Stimulated activated CD4-positive, alpha-beta T cell treated with anti-CD3 and anti-CD28 coated beads, Interleukin-12 subunit alpha, Interleukin-12 subunit beta, amount 100 ng/mL, for 48 hours (primary cell): Measurements from ENCODE around the gene TFAM.
A peak's percentile ranks its signal among the peaks of the same experiment; 100 is the strongest.

ENCODE experiments used
- DNase-seq, 3 donors: peaks; one replicate each; pipeline ENCODE4 v3.0.0-alpha.2; 2020; ENCODE audit warnings: low read depth in 2 of 3, low spot score in 1 of 3

Gene TFAM

DNA sequence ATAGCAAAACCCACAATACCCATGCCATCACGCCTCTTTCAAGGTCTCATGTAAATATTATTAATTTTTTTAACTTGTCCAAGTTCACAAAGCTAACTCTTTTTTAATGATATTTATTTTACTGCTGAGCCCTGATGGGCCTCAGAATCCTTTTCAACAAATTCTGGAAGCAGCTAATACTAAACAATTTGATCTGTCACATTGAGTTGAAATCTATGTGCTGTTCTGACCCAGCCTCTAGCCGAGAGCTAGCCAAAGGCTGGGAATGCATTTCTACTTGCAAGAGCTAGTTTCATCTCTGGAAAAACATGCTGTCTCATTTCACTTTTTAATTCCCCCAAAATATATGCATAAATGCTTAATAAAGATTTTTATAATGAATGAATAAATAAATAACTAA lies 47.9 kb downstream of the TFAM start:
- DNase-seq = no peak

- no peak for DNase-seq
Observed at GRCh38 chr10:58433571-58433970, 48.4 kb downstream of the TFAM start.

- DNase-seq = peak in 2 of 3 donors; percentile 1 to 14
Observed at GRCh38 chr10:58435297-58435985, 50.2 kb downstream of the TFAM start.

DNA sequence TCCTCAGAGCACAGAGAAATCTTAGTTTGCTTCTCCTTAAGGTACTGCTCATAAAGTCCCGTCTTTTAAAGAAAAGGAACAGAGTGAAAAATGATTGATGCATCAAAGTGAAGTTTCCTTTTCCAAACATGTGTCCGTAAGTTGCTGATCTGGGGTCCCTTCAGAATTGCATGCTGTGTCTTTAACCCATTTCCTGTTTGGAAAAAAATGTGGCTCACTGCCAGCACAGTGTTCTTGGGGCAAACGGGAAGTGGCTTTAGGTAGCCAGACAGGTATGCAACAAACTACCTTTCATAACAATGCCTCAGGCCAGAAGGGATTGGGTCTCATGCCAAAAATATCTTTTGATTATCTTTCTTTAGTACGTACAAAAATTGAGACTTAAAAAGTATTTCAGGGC lies 50.9 kb downstream of the TFAM start:
- DNase-seq = no peak

DNA sequence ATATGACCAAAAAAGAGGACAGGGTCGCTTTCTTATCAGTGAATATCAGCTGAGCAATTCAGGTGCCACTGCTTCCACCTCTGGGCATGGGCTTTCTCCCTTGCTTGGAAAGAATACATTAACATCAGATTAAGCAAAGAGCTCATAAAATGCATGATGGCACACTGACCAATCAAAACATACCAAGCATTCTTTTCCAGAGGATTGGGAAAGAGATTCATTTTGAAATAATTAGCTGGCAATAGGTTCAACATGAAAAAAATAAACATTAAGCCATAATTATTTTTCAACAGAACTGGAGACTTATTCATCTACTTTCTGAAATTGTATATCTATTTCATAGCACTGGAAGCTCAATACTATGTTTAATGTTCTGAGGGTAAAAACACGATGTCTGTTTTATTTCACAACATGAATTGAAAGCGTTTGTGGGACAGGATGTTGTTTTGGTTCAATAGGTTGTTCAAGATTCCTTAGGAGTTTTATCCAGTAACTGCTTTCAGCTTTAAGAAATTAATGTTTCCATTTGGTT lies 53.2 kb downstream of the TFAM start:
- no peak for DNase-seq

DNA sequence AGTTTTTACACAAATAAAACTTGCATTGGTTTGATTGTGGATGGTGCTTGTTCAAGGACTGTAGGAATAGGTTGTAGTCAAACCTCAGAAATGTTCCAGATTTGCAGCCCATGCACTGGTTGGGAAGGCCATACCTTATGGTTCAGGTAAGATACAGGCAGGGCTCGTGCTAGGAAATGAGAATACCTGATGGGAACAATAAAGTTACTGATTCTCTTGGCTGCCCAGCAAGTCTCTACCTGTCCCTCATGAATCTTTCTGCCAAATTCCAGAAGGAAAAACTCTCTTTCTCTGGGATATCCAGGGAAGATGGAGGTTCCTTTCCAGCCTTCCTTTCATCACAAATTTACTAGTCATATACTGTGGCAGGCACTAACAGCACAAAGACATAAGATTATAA lies 53.8 kb downstream of the TFAM start:
- DNase-seq = no peak

DNA sequence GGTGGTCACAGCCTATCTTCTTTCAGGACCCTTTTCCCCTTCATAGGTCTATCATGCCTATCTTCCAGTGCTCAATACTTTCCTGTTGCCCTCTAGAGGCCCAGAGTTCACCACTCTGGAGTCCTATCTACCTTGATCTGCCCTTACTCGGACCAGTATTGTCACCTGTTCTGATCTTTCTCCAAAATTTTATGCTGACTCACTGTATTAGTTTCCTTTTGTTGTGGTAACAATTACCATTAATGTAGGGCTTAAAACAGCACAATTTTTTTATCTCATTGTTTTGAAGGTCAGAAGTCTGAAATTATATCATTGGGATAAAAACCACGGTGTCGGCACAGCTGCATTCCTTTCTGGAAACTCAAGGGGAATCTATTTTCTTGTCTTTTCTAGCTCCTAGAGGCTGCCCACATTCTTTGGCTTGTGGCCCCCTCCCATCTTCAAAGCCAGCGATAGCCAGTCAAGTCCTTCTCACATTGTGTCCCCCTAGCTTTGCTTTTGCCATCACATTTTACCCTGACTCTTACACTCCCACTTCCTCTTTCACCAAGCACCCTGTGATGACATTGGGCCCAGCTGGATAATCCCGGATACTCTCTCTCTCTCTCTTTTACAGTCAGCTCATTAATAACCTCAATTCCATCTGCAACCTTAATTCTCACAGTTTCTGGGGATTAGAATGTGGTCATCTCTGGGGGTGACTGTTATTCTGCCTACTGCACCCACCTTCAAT lies 54.6 kb downstream of the TFAM start:
- no peak for DNase-seq

- DNase-seq = no peak
Observed at GRCh38 chr10:58440484-58440883, 55.3 kb downstream of the TFAM start.

DNA sequence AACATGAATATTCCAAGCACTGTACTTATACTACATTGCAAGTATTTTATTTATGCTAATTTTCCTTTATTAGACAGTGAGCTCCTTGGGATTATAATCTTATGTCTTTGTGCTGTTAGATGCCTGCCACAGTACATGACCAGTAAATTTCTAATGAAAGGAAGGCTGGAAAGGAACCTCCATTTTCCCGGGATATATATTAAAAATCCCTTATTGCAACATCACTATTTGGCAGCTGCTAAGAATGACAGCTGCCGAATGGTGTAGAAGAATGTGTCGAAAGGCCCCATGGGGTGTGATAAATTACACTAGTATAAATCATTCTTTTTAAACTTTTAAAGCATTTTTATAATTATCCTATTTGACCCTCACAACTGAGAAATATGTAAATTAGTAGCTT lies 59.1 kb downstream of the TFAM start:
- no peak for DNase-seq

DNA sequence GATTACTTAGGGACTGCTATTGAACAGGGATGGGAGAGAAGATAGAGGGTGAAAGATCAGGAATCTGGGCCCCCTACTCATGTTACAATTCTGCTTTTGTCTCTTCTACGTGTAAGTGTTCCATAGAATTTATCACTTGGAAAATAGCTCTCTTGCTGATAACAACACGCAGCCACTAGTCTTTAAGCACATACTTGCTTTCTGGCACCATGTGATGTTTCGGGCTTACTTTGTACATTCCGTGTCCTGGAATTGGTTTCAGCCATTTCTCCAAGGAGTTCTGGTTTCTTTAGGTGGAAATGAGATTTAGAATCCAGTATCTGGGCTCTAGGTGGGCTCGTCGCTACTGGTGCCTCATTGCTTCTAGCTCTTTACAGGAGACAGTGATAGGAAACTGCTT lies 59.7 kb downstream of the TFAM start:
- DNase-seq = no peak

- no peak for DNase-seq
Observed at GRCh38 chr10:58448121-58448935, 63.1 kb downstream of the TFAM start.
